K562 (cell line): ENCODE results near the gene TMEM131L. TPM values are rescaled to one million over a fixed set of nuclear protein-coding genes. Genes with fewer than 3 reads are reported as not detected.

ENCODE experiments used
- BDP1 ChIP-seq: IDR thresholded peaks from 3 replicates; pipeline ENCODE4 v1.6.1; 2011; ENCODE audit not compliant: insufficient read length, insufficient read depth
- CBX2 ChIP-seq: fragments of 200-600 bp; sonication (generic); IDR thresholded peaks from one replicate; pipeline ENCODE4 v1.6.1; 2012; ENCODE audit warnings: mild to moderate bottlenecking, low read length, inconsistent platforms; ENCODE audit not compliant: insufficient read depth, poor library complexity, severe bottlenecking
- ETV5 ChIP-seq: sonication (generic); formaldehyde crosslinking; IDR thresholded peaks from 2 replicates; pipeline ENCODE4 v1.4.0; 2020; ENCODE audit warnings: low read depth, mild to moderate bottlenecking, missing genetic modification reagents
- HNRNPUL1 ChIP-seq: fragments of 200-400 bp; formaldehyde crosslinking; IDR thresholded peaks from 2 replicates; pipeline ENCODE4 v1.6.1; 2017; ENCODE audit warnings: low read length
- KHSRP ChIP-seq: fragments of 450-650 bp; IDR thresholded peaks from 2 replicates; pipeline ENCODE4 v1.6.1; 2017
- L3MBTL2 ChIP-seq: fragments of 450-650 bp; IDR thresholded peaks from 2 replicates; pipeline ENCODE4 v1.6.1; 2016; ENCODE audit warnings: mild to moderate bottlenecking, moderate library complexity
- MAZ ChIP-seq, 2 experiments: fragments of 450-650 bp in 1 of 2; sonication (generic) in 1 of 2; formaldehyde crosslinking; IDR thresholded peaks in 1 of 2; conservative IDR thresholded peaks in 1 of 2; 2 replicates each; pipeline versions ENCODE4 v1.4.0 to v1.5.0; 2020; ENCODE audit warnings: mild to moderate bottlenecking in 1 of 2, missing genetic modification reagents in 1 of 2
- MTA2 ChIP-seq: fragments of 450-650 bp; IDR thresholded peaks from 2 replicates; pipeline ENCODE4 v1.6.1; 2016; ENCODE audit warnings: low read depth
- SIX5 ChIP-seq, 2 experiments: IDR thresholded peaks; 2 replicates each; pipeline ENCODE4 v1.6.1; 2011; ENCODE audit warnings: low read length in 2 of 2, borderline replicate concordance in 1 of 2, low read depth in 1 of 2, mild to moderate bottlenecking in 1 of 2, moderate library complexity in 1 of 2; ENCODE audit not compliant: insufficient read depth in 1 of 2
- TGIF2 ChIP-seq: sonication (generic); formaldehyde crosslinking; IDR thresholded peaks from 2 replicates; pipeline ENCODE4 v1.8.1; 2022; ENCODE audit warnings: mild to moderate bottlenecking, missing genetic modification reagents, moderate library complexity
- ZNF354B ChIP-seq: fragments of 250-450 bp; sonication (Bioruptor Pico); IDR thresholded peaks from 2 replicates; pipeline ENCODE4 v1.4.0; 2020
- ZNF431 ChIP-seq: sonication (generic); formaldehyde crosslinking; IDR thresholded peaks from 2 replicates; pipeline ENCODE4 v1.8.0; 2022; ENCODE audit warnings: mild to moderate bottlenecking, missing genetic modification reagents
- polyA plus RNA-seq, 8 experiments: library from polyadenylated mRNA; depleted of rRNA in 4 of 8; stranded (reverse) in 5 of 8; unstranded in 3 of 8; fragments of >200 nt; fragmentation: Nextera tagmentation in 2 of 8; fragmentation: Illumina TruSeq in 1 of 8; extraction: Ambion mirVana in 2 of 8; extraction: Trizol in 1 of 8; gene quantifications; 2 replicates each; pipeline versions ENCODE4 v1.2.1 to v1.2.3, GENCODE V29; 2011 to 2014; ENCODE audit warnings: inconsistent platforms in 1 of 8, missing spikeins in 1 of 8
- total RNA-seq, 7 experiments: library from RNA; depleted of rRNA in 6 of 7; stranded (reverse); fragments of >200 nt in 6 of 7; fragmentation: Illumina TruSeq in 2 of 7; extraction: Trizol in 2 of 7; gene quantifications; 2 replicates each; pipeline versions ENCODE4 v1.2.1 to v1.2.3, GENCODE V29; 2011 to 2021; ENCODE audit warnings: low replicate concordance in 1 of 7
- TF ChIP-seq, protein P1 (sequence below): fragments of 450-650 bp; formaldehyde crosslinking; IDR thresholded peaks from 2 replicates; pipeline ENCODE4 v1.4.0; 2020; ENCODE audit warnings: mild to moderate bottlenecking, moderate library complexity
- TF ChIP-seq, protein P2 (sequence below): fragments of 250-450 bp; sonication (Bioruptor Pico); IDR thresholded peaks from 2 replicates; pipeline ENCODE4 v1.5.1; 2021; ENCODE audit warnings: mild to moderate bottlenecking

TMEM131L gene
- total and polyA plus RNA-seq, 9 of the 15 experiments (the other 6 are each of a cell fraction or from before 2014, with no cell fraction given): 1.2 to 20.8 (median 12.9) TPM

DNA sequence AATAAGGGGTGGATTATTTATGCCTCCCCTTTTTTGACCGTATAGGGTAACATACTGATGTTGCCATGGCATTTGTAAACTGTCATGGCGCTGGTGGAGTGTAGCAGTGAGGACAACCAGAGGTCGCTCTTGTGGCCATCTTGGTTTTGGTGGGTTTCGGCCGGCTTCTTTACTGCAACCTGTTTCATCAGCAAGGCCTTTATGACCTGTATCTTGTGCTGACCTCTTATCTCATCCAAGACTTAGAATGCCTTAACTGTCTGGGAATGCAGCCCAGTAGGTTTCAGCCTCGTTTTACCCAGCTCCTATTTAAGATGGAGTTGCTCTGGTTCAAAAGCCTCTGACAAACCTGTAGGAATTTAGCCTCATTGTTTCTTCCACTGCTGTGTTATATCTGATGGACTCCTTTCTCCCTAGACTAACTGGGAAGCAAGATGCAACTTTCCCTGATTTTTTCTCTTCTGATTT, 71.4 kb downstream of the TMEM131L start (continued):
- TF ChIP-seq, protein P1, sequence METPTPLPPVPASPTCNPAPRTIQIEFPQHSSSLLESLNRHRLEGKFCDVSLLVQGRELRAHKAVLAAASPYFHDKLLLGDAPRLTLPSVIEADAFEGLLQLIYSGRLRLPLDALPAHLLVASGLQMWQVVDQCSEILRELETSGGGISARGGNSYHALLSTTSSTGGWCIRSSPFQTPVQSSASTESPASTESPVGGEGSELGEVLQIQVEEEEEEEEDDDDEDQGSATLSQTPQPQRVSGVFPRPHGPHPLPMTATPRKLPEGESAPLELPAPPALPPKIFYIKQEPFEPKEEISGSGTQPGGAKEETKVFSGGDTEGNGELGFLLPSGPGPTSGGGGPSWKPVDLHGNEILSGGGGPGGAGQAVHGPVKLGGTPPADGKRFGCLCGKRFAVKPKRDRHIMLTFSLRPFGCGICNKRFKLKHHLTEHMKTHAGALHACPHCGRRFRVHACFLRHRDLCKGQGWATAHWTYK (CRISPR knock-in tag): peak; percentile 82; the same call in 1 of the 2 replicates
- TF ChIP-seq MAZ (CRISPR knock-in tag; conservative IDR thresholded peaks at IDR 0.05 in 1 of 2, IDR thresholded peaks at IDR 0.05 in 1 of 2) (no peak), CBX2 (no peak), MTA2 (no peak), TGIF2 (CRISPR knock-in tag) (no peak), L3MBTL2 (no peak), ETV5 (CRISPR knock-in tag) (no peak), ZNF354B (peak; percentile 77; the same call in 1 of the 2 replicates), KHSRP (no peak), HNRNPUL1 (no peak), BDP1 (no peak), ZNF431 (CRISPR knock-in tag) (no peak), SIX5 (IDR thresholded peaks at IDR 0.05; ENCODE audit: borderline replicate concordance in 1 of 2, insufficient read depth in 1 of 2, low read depth in 1 of 2, low read length in 2 of 2) (no peak)
- TF ChIP-seq, protein P2, sequence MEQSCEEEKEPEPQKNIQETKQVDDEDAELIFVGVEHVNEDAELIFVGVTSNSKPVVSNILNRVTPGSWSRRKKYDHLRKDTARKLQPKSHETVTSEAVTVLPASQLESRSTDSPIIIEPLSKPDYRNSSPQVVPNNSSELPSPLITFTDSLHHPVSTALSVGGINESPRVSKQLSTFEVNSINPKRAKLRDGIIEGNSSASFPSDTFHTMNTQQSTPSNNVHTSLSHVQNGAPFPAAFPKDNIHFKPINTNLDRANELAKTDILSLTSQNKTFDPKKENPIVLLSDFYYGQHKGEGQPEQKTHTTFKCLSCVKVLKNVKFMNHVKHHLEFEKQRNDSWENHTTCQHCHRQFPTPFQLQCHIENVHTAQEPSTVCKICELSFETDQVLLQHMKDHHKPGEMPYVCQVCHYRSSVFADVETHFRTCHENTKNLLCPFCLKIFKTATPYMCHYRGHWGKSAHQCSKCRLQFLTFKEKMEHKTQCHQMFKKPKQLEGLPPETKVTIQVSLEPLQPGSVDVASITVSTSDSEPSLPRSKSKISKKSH (CRISPR knock-in tag): no peak
- TF ChIP-seq, all 486 proteins: peak for 98
